GM20431 (cell line): ENCODE measurements around the gene GJB2.

Source experiments
- in situ Hi-C: fragments of 300-500 bp; cut with MseI, MboI; formaldehyde crosslinking; loops from one replicate; pipeline ENCODE4 v1.15.0; 2020; ENCODE audit warnings: low sequenced_read_pairs; ENCODE audit not compliant: unreplicated experiment

The GJB2 gene

DNA sequence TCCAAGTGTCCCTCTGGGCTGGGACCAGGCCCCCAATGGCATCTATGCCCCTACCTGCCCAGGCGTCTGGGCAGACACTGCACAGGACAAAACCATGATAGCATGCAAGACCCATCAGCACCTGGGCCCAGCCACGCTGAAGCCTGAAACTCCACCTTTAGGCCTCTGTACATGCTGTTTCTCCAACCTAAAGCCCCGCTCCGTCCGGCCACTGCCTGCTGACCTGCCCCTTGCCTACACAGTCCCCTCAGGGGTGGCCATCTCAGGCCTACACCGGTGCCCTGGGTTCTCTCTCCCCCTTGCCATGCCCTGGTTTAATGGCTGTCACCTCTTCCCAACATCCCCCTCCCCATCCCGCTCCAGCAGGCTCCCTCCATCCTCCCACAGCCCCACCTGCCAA, 47.2 kb downstream of the GJB2 start:
- in situ Hi-C loops, result no loop called here

DNA sequence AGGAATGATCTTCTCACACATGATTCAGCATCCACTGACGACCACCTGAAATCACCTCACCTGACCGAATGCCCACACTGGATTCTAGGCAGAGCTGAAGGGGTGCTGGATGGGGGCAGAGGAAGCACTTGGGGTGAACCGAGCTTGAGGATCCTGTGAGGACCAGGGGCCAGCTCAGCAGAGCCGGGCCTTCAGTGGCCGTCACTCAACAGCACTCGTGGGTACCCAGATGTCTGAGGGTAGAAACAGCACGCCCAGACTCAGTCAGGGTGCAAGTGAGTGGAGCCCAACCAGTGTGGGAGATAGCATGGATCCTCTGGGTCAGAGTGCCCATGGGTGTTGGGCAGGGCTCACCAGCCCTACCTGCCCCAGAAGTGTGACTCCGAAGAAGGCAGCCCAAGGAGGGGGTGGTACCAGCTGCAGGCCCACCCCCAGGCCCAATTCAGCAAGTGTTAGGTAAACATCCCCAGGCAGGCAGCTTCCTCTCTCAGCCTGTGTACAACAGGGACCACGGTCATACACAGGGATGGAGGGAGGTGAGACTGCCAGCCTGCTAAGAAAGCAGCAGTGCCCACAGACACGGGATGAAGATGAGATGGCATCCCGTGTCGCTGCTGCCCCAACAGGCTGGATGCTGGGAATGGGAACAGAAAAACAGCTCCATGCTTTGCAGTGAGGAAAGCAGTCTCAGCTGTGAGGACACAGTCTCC, 48.4 kb downstream of the GJB2 start:
- in situ Hi-C loops, result no loop called here

DNA sequence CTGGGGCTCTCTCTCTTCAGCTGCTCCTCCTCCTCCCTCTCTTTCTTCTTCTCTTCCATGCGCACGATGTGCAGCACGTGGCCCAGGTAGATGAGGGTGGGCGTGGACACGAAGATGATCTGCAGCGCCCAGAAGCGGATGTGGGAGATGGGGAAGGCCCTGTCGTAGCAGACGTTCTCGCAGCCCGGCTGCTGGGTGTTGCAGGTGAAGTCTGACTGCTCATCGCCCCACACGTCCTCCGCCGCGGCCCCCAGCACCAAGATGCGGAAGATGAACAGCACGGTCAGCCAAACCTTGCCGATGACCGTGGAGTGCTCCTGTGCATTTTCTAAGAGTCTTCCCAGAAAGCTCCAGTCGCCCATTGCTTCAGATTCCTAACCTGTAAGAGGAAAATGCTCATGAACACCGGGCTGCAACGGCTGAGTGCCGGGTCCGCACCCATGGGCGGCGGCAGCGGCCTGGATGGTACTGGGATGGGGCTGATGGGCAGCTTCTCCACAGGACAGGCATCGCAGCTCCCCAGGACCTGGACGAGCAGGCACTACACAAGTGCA, 49.7 kb downstream of the GJB2 start:
- in situ Hi-C loops, result no loop called here

GRCh38 chr13:20142023-20142926, 50.5 kb downstream of the GJB2 start:
- in situ Hi-C loops, result no loop called here

DNA sequence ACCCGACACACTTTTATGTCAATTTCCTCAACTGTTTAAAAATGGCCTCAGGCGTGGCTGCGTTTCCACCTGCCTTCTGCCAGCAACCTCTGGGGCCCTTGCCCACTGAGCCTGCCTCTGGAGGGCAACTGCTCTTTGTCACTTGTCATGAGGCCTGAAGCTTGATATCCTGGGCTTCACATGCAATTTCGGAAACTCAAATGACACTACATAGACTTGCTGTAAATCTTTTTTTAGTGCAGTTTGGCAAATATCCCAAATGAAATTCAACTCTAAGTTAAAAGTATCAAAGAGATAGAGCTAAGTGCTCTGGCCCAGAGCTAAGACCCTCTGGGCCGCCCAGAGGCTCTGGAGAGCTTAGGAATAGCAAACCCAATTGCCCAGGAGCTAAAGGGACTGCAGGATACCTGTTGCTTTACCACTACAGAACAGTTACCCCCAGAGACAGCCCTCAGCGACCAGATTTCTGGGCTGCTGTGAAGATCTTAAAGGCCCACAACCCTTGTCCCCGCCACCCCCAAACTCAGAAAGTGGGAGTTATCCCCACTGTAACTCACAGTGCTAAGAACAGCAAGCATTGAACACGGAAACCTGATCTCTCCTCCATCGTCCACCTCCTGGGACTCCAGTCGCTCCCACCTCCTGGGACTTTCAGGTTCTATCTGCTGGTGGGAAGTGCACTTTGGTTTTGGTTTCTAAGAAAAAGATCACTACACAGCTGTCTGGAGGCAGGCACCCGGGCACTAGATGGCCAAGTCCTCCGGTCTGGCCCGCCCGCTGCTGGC, 51.3 kb downstream of the GJB2 start:
- in situ Hi-C loops, result no loop called here

DNA sequence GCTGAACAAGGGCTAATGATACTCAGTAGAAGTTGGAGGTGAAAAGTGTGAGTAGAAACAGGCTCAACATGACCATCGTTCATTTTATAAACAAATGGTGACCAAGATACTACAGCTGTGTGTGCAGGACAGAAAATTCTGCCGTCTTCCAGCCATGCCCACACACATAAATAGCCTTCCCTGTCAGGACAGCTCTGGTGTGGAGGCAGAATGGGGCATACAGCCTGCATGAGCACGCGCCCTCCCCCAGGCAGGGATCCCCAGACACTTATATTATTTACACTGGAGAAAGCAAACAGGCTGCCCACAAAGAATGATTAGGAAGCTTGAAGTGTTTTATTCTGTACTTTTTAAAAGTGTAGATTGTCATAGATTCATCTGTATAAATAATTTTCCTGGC, 52.3 kb downstream of the GJB2 start:
- in situ Hi-C loops, result no loop called here

- in situ Hi-C loops, result no loop called here
Observed at GRCh38 chr13:20137875-20138274, 54.9 kb downstream of the GJB2 start.
